NCI-H1105 treated with DMSO at 0.1 percent for 48 hours (cell line): Measurements from ENCODE around the gene CSRNP3.
A peak's percentile ranks its signal among the peaks of the same experiment; 100 is the strongest.
"Not testable (repeated sequence)": the region's sequence is repeated elsewhere in the genome, so short reads cannot be mapped to it uniquely, and the experiment has no call there.

ENCODE experiments used
- DNase-seq: peaks from one replicate; lab custom pipeline; 2025; lab: John Stamatoyannopoulos, UW

The CSRNP3 gene

GRCh38 chr2:165587335-165587938 lies 117.9 kb downstream of the CSRNP3 start:
- no peak for DNase-seq

- DNase-seq = not testable (repeated sequence)
Observed at GRCh38 chr2:165590999-165591398, 121.5 kb downstream of the CSRNP3 start.

- no peak for DNase-seq
Observed at GRCh38 chr2:165593081-165593480, 123.6 kb downstream of the CSRNP3 start.

- DNase-seq = no peak
Observed at GRCh38 chr2:165594231-165594934, 124.9 kb downstream of the CSRNP3 start.

- DNase-seq = no peak
Observed at GRCh38 chr2:165594935-165595255, 125.4 kb downstream of the CSRNP3 start.

- no peak for DNase-seq
Observed at GRCh38 chr2:165596788-165597187, 127.3 kb downstream of the CSRNP3 start.

GRCh38 chr2:165601065-165601830 lies 131.8 kb downstream of the CSRNP3 start:
- no peak for DNase-seq

GRCh38 chr2:165601928-165602521 lies 132.5 kb downstream of the CSRNP3 start:
- DNase-seq = peak; percentile 89

GRCh38 chr2:165609672-165610071 lies 140.2 kb downstream of the CSRNP3 start:
- DNase-seq = no peak

GRCh38 chr2:165610591-165611029 lies 141.1 kb downstream of the CSRNP3 start:
- no peak for DNase-seq

GRCh38 chr2:165617741-165618481 lies 148.4 kb downstream of the CSRNP3 start:
- DNase-seq = no peak

GRCh38 chr2:165618806-165619205 lies 149.3 kb downstream of the CSRNP3 start:
- DNase-seq = no peak

- no peak for DNase-seq
Observed at GRCh38 chr2:165621086-165621560, 151.6 kb downstream of the CSRNP3 start.

GRCh38 chr2:165623161-165623560 lies 153.7 kb downstream of the CSRNP3 start:
- DNase-seq = no peak

GRCh38 chr2:165623783-165624469 lies 154.4 kb downstream of the CSRNP3 start:
- DNase-seq = no peak

- DNase-seq = no peak
Observed at GRCh38 chr2:165624470-165624800, 154.9 kb downstream of the CSRNP3 start.

GRCh38 chr2:165627470-165627869 lies 158.0 kb downstream of the CSRNP3 start:
- DNase-seq = no peak

- no peak for DNase-seq
Observed at GRCh38 chr2:165629776-165630175, 160.3 kb downstream of the CSRNP3 start.

GRCh38 chr2:165630236-165630635 lies 160.7 kb downstream of the CSRNP3 start:
- no peak for DNase-seq

- peak; percentile 75 for DNase-seq
Observed at GRCh38 chr2:165631089-165631488, 161.6 kb downstream of the CSRNP3 start.

GRCh38 chr2:165632594-165632993 lies 163.1 kb downstream of the CSRNP3 start:
- DNase-seq = no peak
